Ascending aorta (tissue), 2 donors: ENCODE results near the gene CPM. TPM values are rescaled to one million over a fixed set of nuclear protein-coding genes. Genes with fewer than 3 reads are reported as not detected.
"Not testable (repeated sequence)": the region's sequence is repeated elsewhere in the genome, so short reads cannot be mapped to it uniquely, and the experiment has no call there.

Source experiments
- DNase-seq, 2 donors: peaks; one replicate each; pipeline ENCODE4 v3.0.0-alpha.2; 2019; ENCODE audit warnings: low spot score in 2 of 2
- H3K27ac ChIP-seq, 2 donors: fragments of 200-600 bp; sonication (generic); one replicate each; pipeline ENCODE4 v1.5.1; 2016 to 2017; ENCODE audit warnings: mild to moderate bottlenecking in 1 of 2
- H3K27me3 ChIP-seq: fragments of 200-600 bp; sonication (generic); one replicate; pipeline ENCODE4 v1.5.1; 2017
- H3K36me3 ChIP-seq, 2 donors: fragments of 200-600 bp; sonication (generic); one replicate each; pipeline ENCODE4 v1.5.1; 2016
- H3K4me1 ChIP-seq, 2 donors: fragments of 200-600 bp; sonication (generic); one replicate each; pipeline ENCODE4 v1.5.1; 2016 to 2017; ENCODE audit warnings: mild to moderate bottlenecking in 1 of 2
- H3K4me3 ChIP-seq, 2 donors: fragments of 200-600 bp; sonication (generic); one replicate each; pipeline ENCODE4 v1.5.1; 2016 to 2017; ENCODE audit warnings: mild to moderate bottlenecking in 1 of 2
- H3K9me3 ChIP-seq, 2 donors: fragments of 200-600 bp; sonication (generic); one replicate each; pipeline ENCODE4 v1.5.1; 2016
- intact Hi-C: fragments of 100-400 bp; cut with DNase I; formaldehyde crosslinking; loops from one replicate; pipeline ENCODE4 v1.15.1; 2023
- total RNA-seq: library from RNA; depleted of rRNA; stranded (reverse); fragments of >200 nt; gene quantifications from one replicate; pipeline ENCODE4 v1.1.0, GENCODE V29; 2016
- TF ChIP-seq, protein P1 (sequence below), 3 experiments: fragments of 200-600 bp in 2 of 3; fragments of 450-650 bp in 1 of 3; sonication (generic) in 2 of 3; IDR thresholded peaks; one replicate each; pipeline ENCODE4 v1.5.1; 2016 to 2019; ENCODE audit warnings: antibody characterized with exemption in 3 of 3, mild to moderate bottlenecking in 1 of 3, moderate library complexity in 1 of 3

Gene CPM
- total RNA-seq, 1 donor from 2014 or later, result 48.1 TPM

DNA sequence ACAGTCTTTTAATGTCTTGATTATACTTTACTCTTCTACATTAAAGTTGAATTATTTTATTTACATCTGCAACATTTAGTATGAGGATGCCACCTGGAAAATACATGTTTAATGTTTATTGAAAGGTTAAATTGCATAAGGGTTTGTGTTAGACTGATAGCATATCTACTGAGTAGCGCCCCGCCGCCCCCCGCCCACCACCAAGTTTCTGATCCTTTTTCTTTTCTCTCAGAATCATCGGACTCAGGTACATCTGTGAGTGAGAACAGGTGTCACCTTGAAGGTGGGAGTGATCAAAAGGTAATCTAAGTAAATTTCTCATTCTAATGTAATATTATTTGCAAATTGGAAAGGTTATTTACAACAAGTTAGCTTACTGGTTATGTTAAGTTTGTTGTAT lies 108.8 kb downstream of the CPM start:
- H3K27me3 ChIP-seq, result no peaks in the 10 kb centered on the region
- intact Hi-C loops, result no loop called here
- H3K4me3 ChIP-seq, result no peak overlapping the region
- no peaks in the 10 kb centered on the region for H3K9me3 ChIP-seq
- no peak overlapping the region for H3K27ac ChIP-seq
- H3K36me3 ChIP-seq, result peaks cover 78 to 94% of the 10 kb centered on the region in 2 donors
- TF ChIP-seq, protein P1, sequence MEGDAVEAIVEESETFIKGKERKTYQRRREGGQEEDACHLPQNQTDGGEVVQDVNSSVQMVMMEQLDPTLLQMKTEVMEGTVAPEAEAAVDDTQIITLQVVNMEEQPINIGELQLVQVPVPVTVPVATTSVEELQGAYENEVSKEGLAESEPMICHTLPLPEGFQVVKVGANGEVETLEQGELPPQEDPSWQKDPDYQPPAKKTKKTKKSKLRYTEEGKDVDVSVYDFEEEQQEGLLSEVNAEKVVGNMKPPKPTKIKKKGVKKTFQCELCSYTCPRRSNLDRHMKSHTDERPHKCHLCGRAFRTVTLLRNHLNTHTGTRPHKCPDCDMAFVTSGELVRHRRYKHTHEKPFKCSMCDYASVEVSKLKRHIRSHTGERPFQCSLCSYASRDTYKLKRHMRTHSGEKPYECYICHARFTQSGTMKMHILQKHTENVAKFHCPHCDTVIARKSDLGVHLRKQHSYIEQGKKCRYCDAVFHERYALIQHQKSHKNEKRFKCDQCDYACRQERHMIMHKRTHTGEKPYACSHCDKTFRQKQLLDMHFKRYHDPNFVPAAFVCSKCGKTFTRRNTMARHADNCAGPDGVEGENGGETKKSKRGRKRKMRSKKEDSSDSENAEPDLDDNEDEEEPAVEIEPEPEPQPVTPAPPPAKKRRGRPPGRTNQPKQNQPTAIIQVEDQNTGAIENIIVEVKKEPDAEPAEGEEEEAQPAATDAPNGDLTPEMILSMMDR (IDR thresholded peaks at IDR 0.05), result no peak
- DNase-seq, result no peak
- no peaks in the 10 kb centered on the region for H3K4me1 ChIP-seq

DNA sequence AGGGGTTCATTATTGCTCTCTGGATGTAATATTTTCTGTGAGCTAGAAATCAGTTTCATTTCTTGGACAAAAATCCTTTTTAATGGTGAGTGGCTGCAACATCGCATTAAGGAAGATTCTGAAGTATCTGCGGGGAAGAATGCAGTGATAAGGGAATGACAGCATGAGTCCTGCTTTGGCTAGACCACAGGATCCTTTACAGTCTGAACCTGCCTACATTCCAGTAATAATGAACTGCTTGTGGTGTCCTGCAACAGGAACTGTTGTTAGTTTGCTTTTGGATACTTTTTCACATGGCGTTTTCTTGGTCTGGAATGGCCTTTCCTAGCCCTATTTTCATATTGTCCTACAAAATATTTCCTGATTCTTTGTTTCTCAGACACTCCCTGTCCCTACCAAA lies 109.3 kb downstream of the CPM start:
- H3K4me3 ChIP-seq, result no peak overlapping the region
- intact Hi-C loops, result no loop called here

DNA sequence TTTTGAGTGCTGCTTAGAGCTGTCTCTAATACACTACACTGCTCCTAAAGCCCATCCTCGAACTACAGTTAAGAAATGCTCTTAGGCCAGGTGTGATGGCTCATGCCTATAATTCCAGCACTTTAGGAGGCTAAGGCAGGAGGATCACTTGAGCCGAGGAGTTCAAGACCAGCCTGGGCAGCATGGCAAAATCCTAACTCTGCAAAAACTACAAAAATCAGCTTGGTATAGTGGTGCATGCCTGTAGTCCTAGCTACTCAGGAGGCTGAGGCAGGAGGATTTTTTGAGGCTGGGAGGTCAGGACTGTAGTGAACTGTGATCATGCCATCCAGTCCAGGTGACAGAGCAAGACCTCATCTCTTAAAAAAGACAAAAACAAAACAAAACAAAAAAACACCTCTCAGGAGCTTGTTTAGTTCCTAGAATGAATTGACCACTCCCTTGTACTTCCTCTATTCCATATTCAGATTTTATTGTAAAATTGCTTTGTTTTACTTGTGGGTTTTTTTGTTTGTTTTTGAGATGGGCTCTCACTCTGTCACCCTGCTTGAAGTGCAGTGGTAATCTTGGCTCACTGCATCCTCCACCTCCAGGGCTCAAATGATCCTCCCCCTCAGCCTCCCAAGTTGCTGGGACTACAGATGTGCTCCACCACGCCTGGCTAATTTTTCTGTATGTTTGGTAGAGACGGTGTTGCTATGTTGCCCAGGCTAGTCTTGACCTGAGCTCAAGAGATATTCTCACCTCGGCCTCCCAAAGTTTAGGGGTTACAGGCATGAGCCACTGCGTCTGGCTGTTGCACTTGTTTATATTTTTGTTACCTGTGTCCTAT lies 111.4 kb downstream of the CPM start:
- H3K4me3 ChIP-seq, result no peak overlapping the region
- H3K9me3 ChIP-seq, result no peaks in the 10 kb centered on the region
- TF ChIP-seq, protein P1 (IDR thresholded peaks at IDR 0.05), result no peak
- H3K36me3 ChIP-seq, result peaks cover 78 to 91% of the 10 kb centered on the region in 2 donors
- no peaks in the 10 kb centered on the region for H3K4me1 ChIP-seq
- H3K27me3 ChIP-seq, result no peaks in the 10 kb centered on the region
- DNase-seq, result no peak
- intact Hi-C loops, result no loop called here
- H3K27ac ChIP-seq, result no peak overlapping the region

More for the DNA sequence above, 109.3 kb downstream of the CPM start:
- peaks cover 78 to 94% of the 10 kb centered on the region in 2 donors for H3K36me3 ChIP-seq
- TF ChIP-seq, protein P1 (IDR thresholded peaks at IDR 0.05), result no peak
- H3K4me1 ChIP-seq, result no peaks in the 10 kb centered on the region
- H3K9me3 ChIP-seq, result no peaks in the 10 kb centered on the region
- no peak for DNase-seq
- no peak overlapping the region for H3K27ac ChIP-seq
- no peaks in the 10 kb centered on the region for H3K27me3 ChIP-seq

DNA sequence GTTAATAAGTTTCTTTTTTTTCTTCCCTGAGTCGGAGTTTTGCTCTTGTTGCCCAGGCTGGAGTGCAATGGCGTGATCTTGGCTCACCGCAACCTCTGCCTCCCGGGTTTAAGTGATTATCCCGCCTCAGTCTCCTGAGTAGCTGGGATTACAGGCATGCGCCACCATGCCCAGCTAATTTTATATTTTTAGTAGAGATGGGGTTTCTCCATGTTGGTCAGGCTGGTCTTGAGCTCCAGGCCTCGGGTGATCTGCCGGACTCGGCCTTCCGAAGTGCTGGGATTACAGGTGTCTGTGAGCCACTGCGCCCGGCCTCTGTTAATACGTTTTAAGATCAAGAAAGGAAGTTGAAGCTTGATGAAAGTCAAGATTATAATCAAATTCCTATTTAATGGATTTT lies 113.5 kb downstream of the CPM start:
- H3K4me1 ChIP-seq, H3K9me3 ChIP-seq, H3K4me3 ChIP-seq, H3K27ac ChIP-seq, H3K27me3 ChIP-seq, DNase-seq, intact Hi-C loops: not testable (repeated sequence)
- H3K36me3 ChIP-seq, result peaks cover 71 to 86% of the 10 kb centered on the region in 2 donors

DNA sequence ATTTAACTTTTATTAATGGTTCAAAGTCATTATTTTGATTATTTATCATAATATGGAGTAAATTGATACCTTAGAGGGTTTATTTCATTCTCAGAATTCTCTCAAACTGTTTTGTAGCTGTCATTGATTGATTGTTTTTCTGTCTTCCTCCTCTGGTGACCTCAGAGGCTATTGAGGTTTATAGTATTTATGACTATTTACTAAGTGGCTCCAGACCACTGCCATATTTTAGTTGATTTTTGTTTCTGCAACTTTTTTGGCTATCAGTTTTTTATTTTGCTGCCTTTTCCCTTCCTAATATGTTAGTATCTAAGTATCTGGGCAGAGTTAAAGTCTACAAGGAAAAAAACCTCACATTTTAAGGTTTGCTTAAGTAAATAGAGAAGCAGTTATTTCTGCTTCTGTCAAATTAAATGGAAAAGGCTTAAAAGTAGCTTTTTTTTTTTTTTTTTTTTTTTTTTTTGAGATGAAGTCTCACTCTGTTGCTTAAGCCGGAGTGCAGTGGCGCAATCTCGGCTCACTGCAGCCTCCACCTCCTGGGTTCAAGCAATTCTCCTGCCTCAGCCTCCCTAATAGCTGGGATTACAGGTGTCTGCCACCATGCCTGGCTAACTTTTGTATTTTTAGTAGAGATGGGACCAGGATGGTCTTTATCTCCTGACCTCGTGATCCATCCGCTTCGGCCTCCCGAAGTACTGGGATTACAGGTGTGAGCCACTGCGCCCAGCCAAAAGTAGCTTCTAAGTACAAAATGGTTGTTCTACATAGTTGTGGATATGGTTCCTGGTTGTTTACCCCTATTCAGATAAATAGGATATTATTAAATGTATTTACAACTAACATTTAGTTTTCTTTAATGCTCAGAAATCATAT lies 116.8 kb downstream of the CPM start:
- TF ChIP-seq, protein P1 (IDR thresholded peaks at IDR 0.05), result no peak
- Histone ChIP-seq H3K36me3 (peaks cover 58 to 80% of the 10 kb centered on the region in 2 donors), H3K4me3 (no peak overlapping the region), H3K4me1 (peaks cover 2 to 21% of the 10 kb centered on the region in 2 donors), H3K9me3 (no peaks in the 10 kb centered on the region), H3K27ac (no peak overlapping the region), H3K27me3 (no peaks in the 10 kb centered on the region)
- intact Hi-C loops, result no loop called here
- no peak for DNase-seq
